GM12865 (cell line): ENCODE data around the gene TNP2.
"Not testable (repeated sequence)": the region's sequence is repeated elsewhere in the genome, so short reads cannot be mapped to it uniquely, and the experiment has no call there.

ENCODE experiments used
- DNase-seq: peaks from one replicate; pipeline ENCODE4 v3.0.0; 2010; ENCODE audit warnings: low read depth
- H3K4me3 ChIP-seq: 2 replicates; pipeline ENCODE4 v1.5.1; 2011; ENCODE audit warnings: mild to moderate bottlenecking, low read depth, low read length, control low read depth
- CTCF ChIP-seq: IDR thresholded peaks from 2 replicates; pipeline ENCODE4 v1.5.1; 2011; ENCODE audit warnings: low read length, control low read depth, low read depth, inconsistent platforms; ENCODE audit not compliant: insufficient read depth; ENCODE audit errors: missing control alignments

Gene TNP2

GRCh38 chr16:11292076-11292748 lies 23.1 kb upstream of the TNP2 start:
- DNase-seq: no peak
- TF ChIP-seq CTCF: no peak
- H3K4me3 ChIP-seq: no peak overlapping the region

GRCh38 chr16:11291091-11291703 lies 22.1 kb upstream of the TNP2 start:
- no peak for DNase-seq
- no peak overlapping the region for H3K4me3 ChIP-seq
- TF ChIP-seq CTCF: no peak

GRCh38 chr16:11290102-11290893 lies 21.2 kb upstream of the TNP2 start:
- DNase-seq: no peak
- H3K4me3 ChIP-seq: no peak overlapping the region
- no peak for TF ChIP-seq CTCF

GRCh38 chr16:11289696-11290095 lies 20.6 kb upstream of the TNP2 start:
- not testable (repeated sequence) for DNase-seq, H3K4me3 ChIP-seq

GRCh38 chr16:11289202-11289601 lies 20.1 kb upstream of the TNP2 start:
- no peak overlapping the region for H3K4me3 ChIP-seq
- no peak for TF ChIP-seq CTCF
- no peak for DNase-seq

- H3K4me3 ChIP-seq: no peak overlapping the region
- no peak for TF ChIP-seq CTCF
- no peak for DNase-seq
Measured at GRCh38 chr16:11285842-11286241, 16.7 kb upstream of the TNP2 start.

GRCh38 chr16:11283820-11284248 lies 14.7 kb upstream of the TNP2 start:
- no peak for DNase-seq
- no peak for TF ChIP-seq CTCF

More at GRCh38 chr16:11283820-11284248, 14.7 kb upstream of the TNP2 start:
- no peak overlapping the region for H3K4me3 ChIP-seq
